ENCODE data around the gene SLC25A4.
A peak's percentile ranks its signal among the peaks of the same experiment; 100 is the strongest.

SLC25A4 gene

GRCh38 chr4:185122681-185123345 is 20.3 kb upstream of the SLC25A4 start:
- DNase-seq: no peak

- no peak for DNase-seq
Measured at GRCh38 chr4:185124006-185124405, 19.1 kb upstream of the SLC25A4 start.

GRCh38 chr4:185127021-185127925 is 15.8 kb upstream of the SLC25A4 start:
- DNase-seq: no peak

- DNase-seq: no peak
Measured at GRCh38 chr4:185128272-185129119, 14.6 kb upstream of the SLC25A4 start.

GRCh38 chr4:185134307-185134869 is 8.7 kb upstream of the SLC25A4 start:
- DNase-seq: no peak

GRCh38 chr4:185137233-185137925 is 5.7 kb upstream of the SLC25A4 start:
- DNase-seq: no peak

GRCh38 chr4:185138161-185138560 is 4.9 kb upstream of the SLC25A4 start:
- DNase-seq: no peak

- no peak for DNase-seq
Measured at GRCh38 chr4:185139736-185140135, 3.3 kb upstream of the SLC25A4 start.

GRCh38 chr4:185141777-185142176 is 1.3 kb upstream of the SLC25A4 start:
- DNase-seq: no peak

GRCh38 chr4:185142564-185142911 is 528 bp upstream of the SLC25A4 start:
- DNase-seq: no peak

- DNase-seq: no peak
Measured at GRCh38 chr4:185143601-185143969, 519 bp downstream of the SLC25A4 start.

- no peak for DNase-seq
Measured at GRCh38 chr4:185144601-185145240, 1.7 kb downstream of the SLC25A4 start.

- DNase-seq: no peak
Measured at GRCh38 chr4:185145572-185145971, 2.5 kb downstream of the SLC25A4 start.

GRCh38 chr4:185149392-185149791 is 6.3 kb downstream of the SLC25A4 start:
- DNase-seq: no peak

- no peak for DNase-seq
Measured at GRCh38 chr4:185151296-185151695, 8.2 kb downstream of the SLC25A4 start.

- DNase-seq: no peak
Measured at GRCh38 chr4:185165605-185166063, 22.6 kb downstream of the SLC25A4 start.

GRCh38 chr4:185167234-185167633 is 24.2 kb downstream of the SLC25A4 start:
- DNase-seq: no peak

- DNase-seq: no peak
Measured at GRCh38 chr4:185171373-185172071, 28.5 kb downstream of the SLC25A4 start.

- no peak for DNase-seq
Measured at GRCh38 chr4:185179488-185179887, 36.4 kb downstream of the SLC25A4 start.

- DNase-seq: no peak
Measured at GRCh38 chr4:185182239-185182638, 39.2 kb downstream of the SLC25A4 start.

GRCh38 chr4:185183622-185184281 is 40.7 kb downstream of the SLC25A4 start:
- peak; percentile 65 for DNase-seq
